ENCODE data around the gene KRT7. TPM values are rescaled to one million over a fixed set of nuclear protein-coding genes. Genes with fewer than 3 reads are reported as not detected.

Gene KRT7
- total RNA-seq, 4 donors from 2014 or later: 2.5 to 248 (median 111) TPM

DNA sequence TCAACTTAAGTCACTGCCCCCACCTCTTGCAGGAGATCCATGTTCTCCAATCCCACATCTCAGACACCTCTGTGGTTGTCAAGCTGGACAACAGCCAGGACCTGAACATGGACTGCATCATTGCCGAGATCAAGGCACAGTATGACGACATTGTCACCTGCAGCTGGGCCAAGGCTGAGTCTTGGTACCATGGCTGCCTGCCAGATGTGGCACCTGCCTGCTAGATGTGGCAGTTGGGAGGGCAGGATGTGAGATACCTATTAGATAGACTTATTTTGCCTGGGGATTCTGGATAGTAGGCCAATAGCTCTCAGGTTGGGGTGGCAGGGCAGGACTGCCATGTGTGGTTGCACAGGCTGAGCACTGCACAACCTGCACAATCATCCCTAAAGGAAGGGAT, 33.5 kb downstream of the KRT7 start:
- DNase-seq (ENCODE audit: low spot score): no peak
- no peak for ATAC-seq (ENCODE audit: low FRiP score)
- TF ChIP-seq, protein P1, sequence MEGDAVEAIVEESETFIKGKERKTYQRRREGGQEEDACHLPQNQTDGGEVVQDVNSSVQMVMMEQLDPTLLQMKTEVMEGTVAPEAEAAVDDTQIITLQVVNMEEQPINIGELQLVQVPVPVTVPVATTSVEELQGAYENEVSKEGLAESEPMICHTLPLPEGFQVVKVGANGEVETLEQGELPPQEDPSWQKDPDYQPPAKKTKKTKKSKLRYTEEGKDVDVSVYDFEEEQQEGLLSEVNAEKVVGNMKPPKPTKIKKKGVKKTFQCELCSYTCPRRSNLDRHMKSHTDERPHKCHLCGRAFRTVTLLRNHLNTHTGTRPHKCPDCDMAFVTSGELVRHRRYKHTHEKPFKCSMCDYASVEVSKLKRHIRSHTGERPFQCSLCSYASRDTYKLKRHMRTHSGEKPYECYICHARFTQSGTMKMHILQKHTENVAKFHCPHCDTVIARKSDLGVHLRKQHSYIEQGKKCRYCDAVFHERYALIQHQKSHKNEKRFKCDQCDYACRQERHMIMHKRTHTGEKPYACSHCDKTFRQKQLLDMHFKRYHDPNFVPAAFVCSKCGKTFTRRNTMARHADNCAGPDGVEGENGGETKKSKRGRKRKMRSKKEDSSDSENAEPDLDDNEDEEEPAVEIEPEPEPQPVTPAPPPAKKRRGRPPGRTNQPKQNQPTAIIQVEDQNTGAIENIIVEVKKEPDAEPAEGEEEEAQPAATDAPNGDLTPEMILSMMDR (IDR thresholded peaks at IDR 0.05): no peak

DNA sequence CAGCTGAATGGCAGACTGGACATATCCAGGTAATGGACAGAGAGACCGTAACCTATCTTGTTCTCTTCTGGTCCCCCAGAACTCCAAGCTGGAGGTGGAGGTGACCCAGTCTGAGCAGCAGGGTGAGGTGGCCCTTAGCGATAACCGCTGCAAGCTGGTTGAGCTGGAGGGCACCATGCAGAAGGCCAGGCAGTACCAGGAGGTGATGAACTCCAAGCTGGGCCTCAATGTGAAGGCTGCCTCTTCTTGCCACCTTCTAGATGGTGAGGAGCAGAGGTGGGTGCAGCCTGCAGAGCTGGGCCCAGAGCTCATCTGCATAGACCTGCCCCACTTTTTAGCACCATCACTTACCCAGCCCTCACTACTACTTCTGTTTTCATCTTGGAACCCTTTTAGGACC, 34.2 kb downstream of the KRT7 start:
- no peak for DNase-seq (ENCODE audit: low spot score)
- TF ChIP-seq, protein P1 (IDR thresholded peaks at IDR 0.05): no peak
- no peak for ATAC-seq (ENCODE audit: low FRiP score)

DNA sequence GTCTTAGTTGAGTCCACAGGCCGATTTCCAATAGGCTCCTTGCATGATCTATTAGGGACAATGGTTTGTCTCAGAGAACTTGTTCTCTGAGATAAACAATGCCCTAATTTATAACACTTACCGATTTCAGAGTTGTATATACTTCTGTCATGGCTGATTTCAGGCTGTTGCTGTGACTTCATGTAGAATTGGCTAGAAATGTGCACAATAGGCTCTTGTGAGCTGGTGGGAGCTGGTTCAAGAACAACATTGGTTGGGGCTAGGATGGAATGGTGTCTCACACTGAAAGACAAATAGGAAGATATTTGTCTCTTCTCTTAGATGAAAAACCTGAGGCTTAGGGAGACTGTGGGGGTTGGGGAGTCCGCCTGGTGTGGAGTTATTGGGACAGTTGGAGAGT, 34.7 kb downstream of the KRT7 start:
- TF ChIP-seq, protein P1 (IDR thresholded peaks at IDR 0.05): no peak
- no peak for DNase-seq (ENCODE audit: low spot score)
- no peak for ATAC-seq (ENCODE audit: low FRiP score)

DNA sequence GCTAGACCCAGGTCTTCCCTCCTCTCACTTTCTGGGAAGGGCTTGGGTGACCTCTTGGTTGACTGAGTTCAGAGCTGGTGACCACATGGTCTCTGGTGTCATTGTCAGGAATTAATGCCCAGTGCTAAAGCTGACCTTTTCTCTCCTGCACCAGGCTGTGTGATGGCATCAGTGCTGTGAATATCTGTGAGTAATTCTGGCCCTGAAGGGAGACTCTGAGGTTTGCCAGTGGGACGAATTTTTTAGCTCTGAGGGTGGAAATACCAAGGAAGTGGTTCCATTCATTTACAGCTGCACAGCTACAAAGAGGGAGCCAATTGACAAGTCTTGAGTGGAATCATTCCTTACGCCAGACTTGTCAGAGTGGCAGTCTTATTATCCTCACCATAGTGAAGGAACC, 35.2 kb downstream of the KRT7 start:
- no peak for DNase-seq (ENCODE audit: low spot score)
- no peak for ATAC-seq (ENCODE audit: low FRiP score)
- TF ChIP-seq, protein P1 (IDR thresholded peaks at IDR 0.05): no peak

DNA sequence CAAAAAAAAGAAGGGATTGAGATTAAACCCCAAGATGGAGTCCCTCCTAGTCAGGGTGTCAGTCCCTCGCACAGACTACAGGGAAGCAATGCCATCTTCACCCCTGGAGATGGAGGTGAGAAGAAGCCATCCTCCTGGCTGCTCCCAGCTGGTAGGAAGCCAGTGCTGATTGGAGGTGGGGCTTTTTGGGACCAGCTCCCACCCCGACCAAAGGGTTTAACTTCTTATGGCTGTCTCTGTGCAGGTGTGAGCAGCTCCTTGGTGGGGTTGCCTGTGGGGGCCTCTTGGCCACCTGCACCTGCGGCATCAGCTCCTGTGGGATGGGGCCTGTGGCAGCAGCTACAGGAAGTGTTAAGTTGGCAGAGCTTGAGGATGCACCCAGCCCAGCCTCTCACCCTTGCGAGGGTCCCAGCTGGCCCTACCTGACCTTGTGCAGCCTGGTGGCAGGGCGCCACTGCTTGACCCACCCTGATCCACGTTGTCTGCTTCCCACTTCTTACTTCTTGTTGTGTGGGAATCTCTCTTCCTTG, 37.6 kb downstream of the KRT7 start:
- DNase-seq (ENCODE audit: low spot score) (no peak), ATAC-seq (ENCODE audit: low FRiP score) (no peak)
- TF ChIP-seq, protein P1 (IDR thresholded peaks at IDR 0.05): no peak

DNA sequence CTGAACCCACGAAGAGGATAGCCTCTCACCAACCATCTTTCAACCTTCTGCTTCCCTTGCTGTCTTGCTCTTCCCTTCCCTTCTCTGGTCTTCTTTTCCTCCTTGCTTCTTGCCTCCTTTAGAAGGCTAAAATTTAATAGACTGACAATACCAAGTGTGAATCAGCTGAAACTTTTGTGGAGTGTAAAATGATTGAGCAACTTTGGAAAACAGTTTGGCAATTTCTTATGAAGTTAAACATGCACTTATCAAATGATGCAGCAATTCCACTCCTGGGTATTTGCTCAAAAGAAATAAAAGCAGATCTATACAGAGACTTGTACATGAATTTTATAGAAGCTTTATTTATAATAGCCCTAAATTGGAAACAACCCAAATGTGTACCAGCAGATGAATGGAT, 38.1 kb downstream of the KRT7 start:
- ATAC-seq (ENCODE audit: low FRiP score) (no peak), DNase-seq (ENCODE audit: low spot score) (no peak)
- TF ChIP-seq, protein P1 (IDR thresholded peaks at IDR 0.05): no peak

DNA sequence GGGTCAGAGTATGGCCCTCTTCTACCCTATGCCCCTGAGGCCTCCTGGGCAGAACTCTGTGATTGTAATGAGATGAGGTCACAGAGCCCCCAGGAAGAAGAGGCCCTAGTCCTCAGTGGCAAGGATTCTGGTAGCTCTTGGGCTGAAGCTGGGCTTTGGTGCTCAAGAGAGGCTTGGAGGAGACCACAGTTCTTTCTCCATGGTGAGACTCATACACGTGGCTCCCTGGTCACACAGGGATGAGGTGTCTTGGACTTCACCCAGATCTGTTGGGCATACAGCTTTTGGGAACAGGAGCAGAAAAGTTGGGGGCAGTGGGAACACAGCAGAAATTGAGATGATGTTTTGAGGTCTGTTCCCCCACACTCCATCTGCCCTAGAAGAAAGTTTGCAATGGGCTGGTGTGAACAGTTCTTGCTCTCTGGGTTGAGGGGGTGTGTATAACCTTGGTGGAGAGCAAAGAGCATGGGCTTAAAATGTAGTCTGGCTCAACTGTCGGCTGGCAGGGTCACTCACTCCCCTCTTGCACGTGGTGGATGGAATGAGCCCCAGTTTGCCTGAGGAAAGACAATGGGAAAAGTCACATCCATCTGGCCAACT, 41.6 kb downstream of the KRT7 start, which contains the start of gene KRT86:
Gene KRT86, plus strand, starts transcription at position 125 of the 600 bp plus-strand sequence. CDS start 27,272 bp downstream, outside the sequence.
- ATAC-seq (ENCODE audit: low FRiP score) (no peak), DNase-seq (ENCODE audit: low spot score) (no peak)
- TF ChIP-seq, protein P1 (IDR thresholded peaks at IDR 0.05): no peak

Measured in omental fat pad (tissue), 4 donors.